ENCODE measurements around the gene ZRANB2. TPM values are rescaled to one million over a fixed set of nuclear protein-coding genes. Genes with fewer than 3 reads are reported as not detected.

The ZRANB2 gene
- polyA plus RNA-seq, 1 donor, result 237 TPM

DNA sequence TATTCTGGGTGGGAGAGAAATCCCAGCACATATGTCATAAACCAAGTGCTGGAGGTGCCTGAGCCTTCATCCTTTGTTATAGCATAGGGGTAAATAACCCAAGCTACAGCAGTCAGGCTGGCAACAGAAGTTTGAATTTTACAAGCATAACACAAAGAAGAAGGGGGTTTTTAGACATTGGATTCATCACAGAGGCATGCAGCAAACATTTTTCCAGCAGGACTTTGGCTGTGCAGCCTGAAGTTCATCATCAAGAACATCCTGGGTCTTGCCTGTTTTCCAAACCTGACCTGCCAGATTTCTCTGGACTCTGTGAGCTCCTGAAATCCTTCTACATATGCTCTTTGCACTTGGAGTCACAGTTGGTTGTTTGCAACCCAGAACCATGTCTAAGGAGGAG, 49.4 kb downstream of the ZRANB2 start:
- no peak for DNase-seq

DNA sequence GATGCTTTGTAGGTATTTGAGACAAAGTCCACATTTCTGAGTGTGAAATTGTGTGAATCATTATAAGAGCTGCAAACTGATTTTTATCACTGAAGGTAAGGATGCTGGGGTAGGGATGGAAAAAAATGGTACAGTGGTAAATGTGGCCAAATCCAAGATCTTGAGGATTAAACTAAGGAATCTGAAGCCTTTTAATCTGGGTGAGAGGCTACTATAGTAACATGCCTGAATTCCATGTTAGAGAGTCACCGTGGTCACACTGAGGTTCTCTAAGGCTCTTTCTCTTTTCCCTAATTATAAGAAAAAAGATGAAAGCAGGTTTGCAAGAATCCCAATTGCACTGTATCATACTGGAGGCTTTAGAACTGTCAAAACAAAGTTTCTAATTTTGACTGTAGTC, 50.8 kb downstream of the ZRANB2 start:
- no peak for DNase-seq

DNA sequence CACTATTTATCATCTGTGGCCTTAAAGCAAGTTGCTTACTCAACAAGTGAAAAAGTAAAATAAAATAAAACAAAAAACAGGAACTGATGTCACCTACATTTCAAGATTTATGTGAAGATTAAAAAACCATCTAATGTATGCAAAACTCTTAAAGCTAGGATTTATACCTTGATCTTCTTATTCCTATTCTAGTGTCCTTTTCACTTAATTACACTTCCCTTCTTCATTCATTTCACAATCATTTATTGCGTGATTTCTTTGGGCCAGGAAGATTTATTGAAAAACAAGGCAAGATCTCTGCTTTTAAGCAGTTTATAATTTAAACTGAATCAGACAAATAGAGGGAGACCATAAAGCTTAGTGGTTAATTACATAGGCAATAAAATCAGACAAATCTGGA, 51.9 kb downstream of the ZRANB2 start:
- DNase-seq, result no peak

DNA sequence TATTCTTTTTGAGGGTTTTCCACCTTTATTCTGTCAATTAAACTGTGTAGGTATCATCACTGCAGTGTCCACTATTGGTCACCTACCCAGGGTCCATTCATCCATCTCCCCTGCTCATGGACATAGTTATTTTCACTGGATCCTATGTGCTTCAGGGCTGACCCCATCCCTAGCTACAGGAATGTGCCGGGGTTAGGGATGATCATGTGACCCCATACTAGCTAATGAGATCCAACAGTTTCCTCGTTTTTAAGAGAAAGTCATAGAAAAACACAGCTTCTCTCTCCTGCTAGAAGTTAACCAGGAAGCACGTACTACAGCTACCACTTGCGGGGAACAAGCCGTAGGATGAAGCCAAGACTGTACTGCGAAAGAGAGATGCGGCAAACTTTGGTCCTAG, 52.8 kb downstream of the ZRANB2 start:
- DNase-seq, result no peak

DNA sequence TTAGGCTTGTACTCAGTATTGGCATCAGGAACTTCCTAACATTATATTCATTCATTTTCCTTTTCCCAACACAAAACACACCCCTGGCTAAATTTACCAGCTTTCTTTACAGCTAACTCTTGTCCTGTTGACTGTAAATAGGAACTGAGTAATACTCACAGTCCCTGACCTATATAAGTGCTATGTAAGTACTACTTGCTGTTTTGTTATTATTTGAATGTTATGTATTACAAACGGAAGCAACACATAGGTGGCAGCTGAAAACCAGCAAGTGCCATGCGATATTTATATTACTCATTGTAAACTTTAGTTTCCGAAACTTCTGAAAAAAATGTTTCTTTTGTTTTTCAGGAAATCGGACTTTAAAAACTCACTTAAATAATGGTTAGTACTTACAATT, 54.7 kb downstream of the ZRANB2 start:
- DNase-seq, result no peak

DNA sequence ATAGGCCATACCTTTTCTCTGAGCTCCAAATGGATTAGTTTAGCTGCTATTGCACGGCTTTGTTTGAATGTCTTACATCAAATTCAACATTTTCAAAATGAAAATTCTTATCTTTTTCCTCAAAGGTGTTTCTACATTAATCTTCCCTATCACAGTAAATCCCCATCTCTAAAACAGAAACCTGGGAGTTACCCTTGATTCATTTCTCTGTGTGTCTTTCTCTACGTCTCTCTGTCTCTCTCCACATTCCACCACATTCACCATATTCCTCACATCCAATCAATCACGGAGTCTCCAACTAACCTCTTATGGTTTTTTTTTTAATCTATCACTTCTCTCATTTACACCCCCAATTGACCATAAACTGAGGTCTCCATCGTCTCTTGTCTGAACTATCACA, 57.3 kb downstream of the ZRANB2 start:
- DNase-seq, result no peak

DNA sequence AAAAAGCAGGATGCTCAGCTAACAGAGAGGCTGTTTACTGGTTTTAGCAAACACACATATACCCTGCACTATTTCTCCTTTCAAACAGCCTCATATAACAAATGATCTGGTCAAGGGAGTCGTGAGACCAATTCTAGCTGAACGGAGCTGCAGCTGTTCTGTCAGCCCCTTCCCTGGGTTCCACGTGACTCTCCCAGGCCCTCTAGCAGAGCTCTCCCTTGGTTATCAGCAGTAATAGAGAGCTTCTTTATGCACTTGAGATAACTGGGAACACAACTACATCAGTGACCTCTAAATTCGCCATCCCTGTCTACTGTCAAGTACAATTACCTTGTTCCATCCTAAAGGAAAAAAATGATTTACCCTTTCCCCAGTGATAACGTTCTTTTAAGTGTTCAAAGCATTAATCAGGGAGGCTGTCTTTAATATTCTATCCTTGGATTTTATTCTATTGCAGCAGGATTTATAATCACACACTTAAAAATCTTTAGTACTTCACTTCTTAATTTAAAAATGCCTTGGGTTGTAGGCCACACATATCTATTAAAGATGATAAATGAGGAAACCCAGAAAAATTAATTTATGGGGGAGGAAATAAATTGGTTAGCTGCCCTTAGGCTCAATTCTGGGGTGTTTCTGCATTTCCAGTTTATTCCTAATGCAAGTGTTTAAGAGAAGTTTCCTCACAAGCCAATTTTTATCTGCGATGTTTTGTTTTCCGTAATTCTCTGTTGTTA, 61.4 kb downstream of the ZRANB2 start:
- DNase-seq, result no peak

DNA sequence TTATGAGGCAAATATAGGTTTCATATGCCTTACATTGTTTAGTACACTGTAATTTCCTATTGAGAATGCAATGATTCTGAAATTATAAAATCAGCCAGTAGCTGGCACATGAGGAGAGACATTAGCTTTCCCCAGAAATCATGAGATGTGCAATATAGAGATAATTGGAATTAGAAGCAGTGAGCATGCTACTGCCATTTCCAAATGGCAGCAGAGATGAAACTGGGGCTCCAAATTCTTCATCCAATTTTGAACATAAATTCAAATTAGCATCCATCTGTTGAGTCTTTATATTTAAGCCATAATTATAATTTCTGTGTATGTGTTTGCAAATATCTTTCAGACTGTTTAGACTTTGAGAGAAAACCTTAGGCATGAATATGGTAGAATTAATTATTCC, 62.0 kb downstream of the ZRANB2 start:
- no peak for DNase-seq

DNA sequence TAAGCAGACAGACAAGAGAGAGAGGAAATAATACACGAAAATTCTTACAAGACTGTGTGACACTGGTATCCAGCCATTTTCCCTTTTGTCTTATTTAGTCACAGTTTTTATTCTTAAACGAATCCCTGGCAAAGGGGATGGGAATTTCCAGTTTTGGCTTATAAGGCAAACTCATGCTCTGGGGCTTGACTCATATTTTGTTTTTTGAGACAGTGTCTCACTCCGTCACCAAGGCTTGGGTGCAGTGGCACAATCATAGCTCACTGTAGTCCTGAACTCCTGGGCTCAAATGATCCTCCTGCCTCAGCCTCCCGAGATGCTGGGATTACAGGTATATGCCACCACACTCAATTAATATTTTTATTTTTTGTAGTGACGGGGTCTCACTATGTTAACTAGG, 65.1 kb downstream of the ZRANB2 start:
- DNase-seq, result no peak

DNA sequence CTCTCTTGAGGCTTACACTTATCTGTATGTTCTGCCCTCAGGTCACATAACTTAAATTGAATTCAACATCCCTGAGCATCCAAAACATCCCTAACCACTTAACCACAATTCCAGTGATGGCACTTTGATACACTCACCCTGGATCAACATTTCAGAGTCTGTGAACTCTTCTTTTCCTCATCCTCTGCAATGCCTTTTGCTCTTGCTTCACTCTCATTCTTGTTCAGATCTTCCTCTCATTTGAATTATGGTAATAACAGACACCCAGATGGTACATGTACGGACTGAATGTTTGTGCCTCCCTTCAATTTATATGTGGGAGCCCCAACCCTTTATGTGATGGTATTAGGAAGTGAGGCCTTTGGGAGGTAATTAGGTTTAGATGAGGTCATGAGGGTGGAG, 66.7 kb downstream of the ZRANB2 start:
- DNase-seq, result no peak

Other genes starting within 250 kb of the ZRANB2 start
- 43.8 TPM for gene PTGER3, start 33.2 kb downstream of the ZRANB2 start, polyA plus RNA-seq (ENCODE audit: insufficient read length)

Measured in left kidney (tissue), 2 donors.